A673 (cell line): ENCODE data around the gene ANKRD23.

ENCODE experiments used
- EZH2 ChIP-seq: fragments of 200-600 bp; sonication (generic); IDR thresholded peaks from 2 replicates; pipeline ENCODE4 v1.6.1; 2017; ENCODE audit warnings: borderline replicate concordance, low read depth, mild to moderate bottlenecking, mixed read lengths, antibody characterized with exemption, low read length; ENCODE audit not compliant: poor library complexity, severe bottlenecking
- TF ChIP-seq, protein P1 (sequence below): fragments of 300-800, 200-600 bp; sonication (generic); conservative IDR thresholded peaks from 2 replicates; pipeline ENCODE4 v1.5.1; 2017; ENCODE audit warnings: low read depth, mild to moderate bottlenecking, antibody characterized with exemption, low read length, moderate library complexity, mixed read lengths

DNA sequence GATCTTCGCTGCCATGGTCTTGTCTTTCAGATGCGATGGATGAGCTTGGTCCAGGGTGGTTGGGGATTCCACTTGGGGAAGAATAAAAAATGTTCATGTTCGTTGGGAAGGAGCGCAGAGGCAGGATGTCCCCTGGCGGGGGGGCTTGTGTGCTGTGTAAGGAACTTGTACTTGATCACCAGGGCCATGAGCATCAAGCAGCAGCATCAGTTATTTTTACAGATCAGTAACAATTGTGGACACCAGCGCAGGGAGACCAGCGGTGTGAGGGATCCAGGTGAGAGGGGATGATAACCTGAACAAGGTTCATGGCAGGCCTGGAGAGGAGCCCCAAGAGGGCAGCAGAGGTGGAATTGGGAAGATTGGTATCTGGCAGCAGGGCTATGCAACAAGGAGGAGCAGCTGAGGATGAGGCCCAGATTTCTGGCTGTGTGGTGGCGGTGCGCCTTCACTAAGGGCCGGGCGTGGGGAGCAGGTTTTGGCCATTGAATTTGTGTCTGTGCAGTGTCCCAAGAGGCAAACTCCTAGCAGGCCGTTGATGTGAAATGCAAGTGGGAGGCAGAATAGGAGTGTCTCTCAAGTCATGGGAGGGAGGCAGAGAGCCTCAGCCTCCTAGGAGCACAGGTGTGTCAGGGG is 23.8 kb downstream of the ANKRD23 start:
- TF ChIP-seq EZH2, result no peak
- TF ChIP-seq, protein P1, sequence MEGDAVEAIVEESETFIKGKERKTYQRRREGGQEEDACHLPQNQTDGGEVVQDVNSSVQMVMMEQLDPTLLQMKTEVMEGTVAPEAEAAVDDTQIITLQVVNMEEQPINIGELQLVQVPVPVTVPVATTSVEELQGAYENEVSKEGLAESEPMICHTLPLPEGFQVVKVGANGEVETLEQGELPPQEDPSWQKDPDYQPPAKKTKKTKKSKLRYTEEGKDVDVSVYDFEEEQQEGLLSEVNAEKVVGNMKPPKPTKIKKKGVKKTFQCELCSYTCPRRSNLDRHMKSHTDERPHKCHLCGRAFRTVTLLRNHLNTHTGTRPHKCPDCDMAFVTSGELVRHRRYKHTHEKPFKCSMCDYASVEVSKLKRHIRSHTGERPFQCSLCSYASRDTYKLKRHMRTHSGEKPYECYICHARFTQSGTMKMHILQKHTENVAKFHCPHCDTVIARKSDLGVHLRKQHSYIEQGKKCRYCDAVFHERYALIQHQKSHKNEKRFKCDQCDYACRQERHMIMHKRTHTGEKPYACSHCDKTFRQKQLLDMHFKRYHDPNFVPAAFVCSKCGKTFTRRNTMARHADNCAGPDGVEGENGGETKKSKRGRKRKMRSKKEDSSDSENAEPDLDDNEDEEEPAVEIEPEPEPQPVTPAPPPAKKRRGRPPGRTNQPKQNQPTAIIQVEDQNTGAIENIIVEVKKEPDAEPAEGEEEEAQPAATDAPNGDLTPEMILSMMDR, result no peak
